Amniotic epithelial cell (primary cell): ENCODE measurements around the gene CTDSPL.
A peak's percentile ranks its signal among the peaks of the same experiment; 100 is the strongest.

ENCODE experiments used
- DNase-seq: peaks from one replicate; pipeline ENCODE4 v3.0.0-alpha.2; 2010; ENCODE audit warnings: low read depth

Gene CTDSPL

DNA sequence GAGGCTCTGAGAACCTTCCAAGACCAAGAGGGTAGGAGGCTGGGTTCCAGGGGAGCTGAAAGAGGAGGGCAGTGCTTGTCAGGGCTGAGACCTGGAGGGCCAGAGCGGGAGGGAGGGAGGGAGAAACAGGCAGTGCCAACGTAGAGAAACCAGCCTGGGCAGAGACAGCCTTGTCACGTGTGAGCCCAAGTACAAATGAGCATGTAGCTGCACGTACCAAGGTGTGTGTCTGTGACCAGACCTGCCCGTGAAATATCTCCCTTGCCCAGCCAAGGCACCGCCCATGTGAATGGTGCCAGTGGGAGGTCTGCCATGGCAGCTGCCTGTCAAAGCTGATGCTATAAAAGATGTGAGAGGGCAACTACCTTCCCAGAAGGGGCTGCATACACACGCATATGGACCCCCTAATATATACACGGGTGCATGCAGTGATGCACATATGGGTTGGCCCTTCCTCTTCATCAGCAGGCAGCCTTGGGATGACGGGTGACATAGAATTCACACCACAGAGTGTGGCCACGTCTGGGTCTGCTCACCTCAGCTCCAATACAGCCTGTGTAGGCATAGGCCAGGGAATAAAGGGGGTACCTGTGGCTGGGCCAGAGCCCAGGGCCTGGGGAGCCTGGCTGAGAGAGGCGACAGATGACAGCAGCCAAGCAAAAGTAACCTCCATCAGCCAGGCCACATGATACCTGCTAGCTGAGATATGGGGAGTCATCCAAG is 7.8 kb upstream of the CTDSPL start:
- no peak for DNase-seq

DNA sequence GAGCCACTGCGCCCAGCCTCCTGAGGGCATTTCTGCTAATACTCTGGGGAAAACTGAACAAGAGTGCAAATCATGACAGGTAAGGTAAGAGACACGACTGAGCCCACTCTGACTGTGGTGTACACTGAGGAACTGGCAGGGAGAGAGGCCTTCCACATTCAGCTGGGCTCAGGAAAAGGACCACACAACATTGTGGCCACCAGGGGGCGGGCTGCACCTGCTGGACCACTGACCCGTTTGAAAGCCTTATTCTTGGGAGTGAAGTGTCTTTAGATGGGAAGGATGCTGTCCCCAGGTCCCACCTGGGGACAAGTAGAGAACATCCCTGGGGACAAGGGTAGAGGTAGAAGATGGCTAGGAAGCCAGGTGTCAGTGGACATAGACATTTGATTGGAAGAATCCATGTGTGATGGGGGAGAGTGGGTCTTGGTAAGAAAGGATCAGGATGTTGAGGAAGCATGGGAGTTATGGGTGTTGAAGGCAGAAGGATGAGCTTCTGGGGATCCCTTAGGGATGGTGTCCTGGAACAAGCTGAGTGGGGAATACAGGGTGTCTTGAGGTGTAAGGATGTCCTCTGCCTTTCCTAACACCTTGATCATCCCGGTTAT is 6.2 kb upstream of the CTDSPL start:
- DNase-seq: peak; percentile 51

DNA sequence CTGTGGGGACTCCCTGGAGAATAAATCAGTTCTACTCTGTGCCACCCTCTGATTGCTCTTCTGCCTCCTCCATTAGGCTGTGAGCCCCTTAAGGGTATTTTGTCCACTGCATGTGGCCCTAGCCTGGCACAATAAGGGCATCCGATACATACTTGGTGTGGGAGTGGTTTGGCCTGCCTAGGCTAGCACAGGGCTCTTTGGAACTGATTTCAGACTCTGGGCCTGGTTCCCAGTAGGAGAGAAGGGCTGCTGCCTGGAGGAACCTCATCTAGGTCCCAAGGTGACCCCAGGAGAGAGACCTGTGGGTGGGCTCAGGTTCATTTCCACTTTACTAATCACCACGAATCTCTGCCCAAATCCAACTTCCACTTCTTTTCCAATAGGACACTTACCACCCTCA is 5.3 kb upstream of the CTDSPL start:
- no peak for DNase-seq

DNA sequence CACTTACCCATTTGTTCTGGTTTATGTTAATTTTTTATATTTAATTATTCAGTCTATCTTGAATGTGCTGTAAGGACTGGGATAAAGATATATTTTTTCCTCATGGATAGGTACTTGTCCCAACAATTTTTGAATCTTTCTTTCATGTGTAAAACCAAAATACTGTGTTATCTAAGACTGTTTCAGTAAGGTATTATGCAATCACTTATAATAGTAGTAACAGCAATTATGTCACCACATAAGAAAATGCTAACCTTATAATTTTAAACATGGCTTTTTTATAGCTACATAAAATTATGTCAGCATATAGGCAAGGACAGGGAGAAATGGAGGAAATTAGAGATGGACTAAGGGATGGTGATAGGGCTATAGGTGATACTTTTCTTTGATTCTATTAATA is 2.9 kb upstream of the CTDSPL start:
- DNase-seq: no peak

DNA sequence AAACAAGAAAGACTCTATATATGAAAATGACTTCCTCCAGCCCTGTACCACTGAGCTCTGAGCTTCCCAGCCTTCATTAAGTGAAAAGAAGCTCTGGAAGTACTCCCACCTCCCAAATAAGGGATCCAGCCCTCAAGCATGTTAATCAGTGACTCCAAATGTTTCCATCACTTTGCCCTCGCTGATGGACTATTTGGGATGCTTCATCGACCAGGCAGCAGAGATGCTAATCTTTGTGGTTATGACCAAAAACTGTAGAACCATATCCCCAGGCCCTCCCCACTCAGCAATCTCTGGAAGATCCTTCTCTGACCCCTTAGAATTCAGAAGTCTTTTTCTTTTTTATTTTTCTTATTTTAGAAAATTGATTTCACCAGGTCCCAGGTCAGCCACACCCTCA is 2.3 kb upstream of the CTDSPL start:
- DNase-seq: no peak

DNA sequence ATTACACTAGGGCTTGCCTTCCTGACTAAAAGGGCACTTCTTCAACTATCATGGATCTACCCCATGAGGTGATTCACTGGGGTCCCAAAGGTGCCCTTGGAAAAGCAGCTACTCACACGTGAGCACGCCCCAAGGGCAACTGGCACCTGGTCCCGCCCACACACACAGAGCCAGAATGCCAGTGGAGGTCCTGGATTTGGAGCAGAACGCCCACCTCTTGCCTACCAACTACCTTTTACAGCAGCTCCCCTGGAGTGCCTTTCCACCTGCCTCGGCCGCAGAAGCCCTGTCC is 1.8 kb upstream of the CTDSPL start:
- DNase-seq: no peak

DNA sequence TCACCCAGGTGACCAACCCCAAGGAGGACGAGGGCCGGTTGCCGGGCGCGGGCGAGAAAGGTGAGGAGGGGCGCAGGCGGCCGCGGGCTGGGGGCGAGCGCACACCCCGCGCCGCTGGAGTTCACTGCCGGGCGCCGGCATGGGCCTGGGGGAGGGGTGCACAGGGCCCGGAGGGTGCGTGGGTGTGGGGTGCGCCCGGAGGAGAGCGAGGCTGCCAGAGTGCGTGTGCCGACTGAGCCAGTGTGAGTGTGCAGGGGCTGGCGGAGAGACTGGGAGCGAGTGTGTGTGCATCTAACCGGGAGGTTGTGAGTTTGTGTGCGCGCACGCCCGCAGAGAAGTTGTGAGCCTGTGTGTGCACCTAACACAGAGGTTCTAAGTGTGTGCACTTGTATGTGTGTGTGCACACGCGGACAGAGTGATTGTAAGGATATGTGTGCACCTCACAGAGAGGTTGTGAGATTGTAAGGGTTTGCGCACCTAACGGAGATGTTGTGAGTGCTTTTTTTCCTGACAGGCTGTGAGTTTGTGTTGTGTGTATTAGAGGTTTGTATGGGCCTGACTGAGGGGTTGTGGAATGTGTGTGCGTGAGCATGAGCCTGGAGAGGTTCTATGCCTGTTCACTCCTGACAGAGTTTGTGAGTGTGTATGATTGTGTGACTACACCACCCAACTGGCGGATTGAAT is 681 bp downstream of the CTDSPL start:
- peak; percentile 75 for DNase-seq

- DNase-seq: no peak
Observed at GRCh38 chr3:37862903-37863815, 1.5 kb downstream of the CTDSPL start.

- no peak for DNase-seq
Observed at GRCh38 chr3:37863949-37864822, 2.5 kb downstream of the CTDSPL start.

GRCh38 chr3:37864904-37865303 is 3.2 kb downstream of the CTDSPL start:
- no peak for DNase-seq

GRCh38 chr3:37867144-37867543 is 5.5 kb downstream of the CTDSPL start:
- no peak for DNase-seq

- no peak for DNase-seq
Observed at GRCh38 chr3:37871858-37872257, 10.2 kb downstream of the CTDSPL start.

GRCh38 chr3:37872413-37873160 is 10.9 kb downstream of the CTDSPL start:
- DNase-seq: peak; percentile 45

DNA sequence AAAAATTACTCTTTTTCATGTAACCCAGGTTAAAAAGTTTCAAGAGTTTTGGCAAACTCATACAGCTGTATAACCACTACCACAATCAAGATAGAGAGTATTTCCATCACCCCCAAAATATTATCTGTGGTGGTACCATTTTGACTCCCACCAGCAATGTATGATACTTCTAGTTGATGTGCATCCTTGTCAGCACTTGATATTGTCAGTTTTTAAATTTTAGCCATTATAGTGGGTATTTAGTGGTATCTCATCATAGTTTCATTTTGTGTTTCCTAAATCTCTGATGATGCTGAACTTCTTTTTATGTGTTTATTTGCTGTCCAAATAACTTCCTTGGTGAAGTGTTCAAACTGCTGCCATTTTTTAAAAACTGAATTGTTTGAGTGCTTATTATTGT is 14.6 kb downstream of the CTDSPL start:
- no peak for DNase-seq

- no peak for DNase-seq
Observed at GRCh38 chr3:37882711-37883110, 21.0 kb downstream of the CTDSPL start.

- DNase-seq: no peak
Observed at GRCh38 chr3:37885814-37886213, 24.1 kb downstream of the CTDSPL start.

DNA sequence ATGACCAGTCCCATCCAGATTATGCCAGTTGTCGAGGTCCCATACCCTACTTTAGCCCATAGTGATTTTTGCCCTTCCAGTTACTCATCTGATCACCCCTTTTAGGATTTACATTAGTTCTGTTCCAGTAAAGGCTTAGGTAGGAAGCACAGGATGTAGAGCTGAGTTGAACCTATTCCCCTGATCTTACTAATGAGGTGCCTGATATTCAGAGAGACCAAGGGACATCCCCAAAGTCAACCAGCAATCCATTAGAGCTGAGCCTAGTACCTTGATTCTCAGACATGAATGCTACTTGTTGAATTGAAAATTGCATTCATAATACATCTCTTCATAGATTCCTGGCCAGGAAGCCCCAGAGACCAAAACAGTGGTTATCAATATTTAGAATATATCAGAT is 24.7 kb downstream of the CTDSPL start:
- no peak for DNase-seq

- no peak for DNase-seq
Observed at GRCh38 chr3:37887062-37887461, 25.4 kb downstream of the CTDSPL start.

- DNase-seq: no peak
Observed at GRCh38 chr3:37887824-37888223, 26.1 kb downstream of the CTDSPL start.

- no peak for DNase-seq
Observed at GRCh38 chr3:37888421-37888820, 26.7 kb downstream of the CTDSPL start.

- DNase-seq: no peak
Observed at GRCh38 chr3:37890522-37890921, 28.8 kb downstream of the CTDSPL start.
